Panc1 (cell line): ENCODE measurements around the gene INSIG2.

Experiments used
- POLR2AphosphoS5 ChIP-seq: IDR thresholded peaks from 2 replicates; pipeline ENCODE4 v1.6.1; 2012; ENCODE audit warnings: mild to moderate bottlenecking, low read depth, low read length, moderate library complexity
- SIN3A ChIP-seq: IDR thresholded peaks from 2 replicates; pipeline ENCODE4 v1.6.1; 2012; ENCODE audit warnings: low read depth, mild to moderate bottlenecking, low read length, moderate library complexity, borderline replicate concordance; ENCODE audit not compliant: insufficient read depth
- TCF7L2 ChIP-seq: IDR thresholded peaks from 2 replicates; pipeline ENCODE4 v1.6.1; 2011; ENCODE audit warnings: mild to moderate bottlenecking, low read depth, low read length, inconsistent platforms
- TF ChIP-seq, protein P1 (sequence below): fragments of 450-650 bp; IDR thresholded peaks from 2 replicates; pipeline ENCODE4 v1.5.1; 2017; ENCODE audit warnings: mild to moderate bottlenecking
- TF ChIP-seq, protein P2 (sequence below), 2 experiments: IDR thresholded peaks; 2 replicates each; pipeline ENCODE4 v1.6.1; 2011 to 2012; ENCODE audit warnings: low read depth in 2 of 2, control low read depth in 1 of 2, low read length in 1 of 2, mild to moderate bottlenecking in 1 of 2, moderate library complexity in 1 of 2; ENCODE audit not compliant: insufficient read depth in 1 of 2

- TF ChIP-seq POLR2AphosphoS5 (no peak), TCF7L2 (no peak), SIN3A (no peak)
- TF ChIP-seq, protein P1, sequence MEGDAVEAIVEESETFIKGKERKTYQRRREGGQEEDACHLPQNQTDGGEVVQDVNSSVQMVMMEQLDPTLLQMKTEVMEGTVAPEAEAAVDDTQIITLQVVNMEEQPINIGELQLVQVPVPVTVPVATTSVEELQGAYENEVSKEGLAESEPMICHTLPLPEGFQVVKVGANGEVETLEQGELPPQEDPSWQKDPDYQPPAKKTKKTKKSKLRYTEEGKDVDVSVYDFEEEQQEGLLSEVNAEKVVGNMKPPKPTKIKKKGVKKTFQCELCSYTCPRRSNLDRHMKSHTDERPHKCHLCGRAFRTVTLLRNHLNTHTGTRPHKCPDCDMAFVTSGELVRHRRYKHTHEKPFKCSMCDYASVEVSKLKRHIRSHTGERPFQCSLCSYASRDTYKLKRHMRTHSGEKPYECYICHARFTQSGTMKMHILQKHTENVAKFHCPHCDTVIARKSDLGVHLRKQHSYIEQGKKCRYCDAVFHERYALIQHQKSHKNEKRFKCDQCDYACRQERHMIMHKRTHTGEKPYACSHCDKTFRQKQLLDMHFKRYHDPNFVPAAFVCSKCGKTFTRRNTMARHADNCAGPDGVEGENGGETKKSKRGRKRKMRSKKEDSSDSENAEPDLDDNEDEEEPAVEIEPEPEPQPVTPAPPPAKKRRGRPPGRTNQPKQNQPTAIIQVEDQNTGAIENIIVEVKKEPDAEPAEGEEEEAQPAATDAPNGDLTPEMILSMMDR = no peak
- TF ChIP-seq, protein P2, sequence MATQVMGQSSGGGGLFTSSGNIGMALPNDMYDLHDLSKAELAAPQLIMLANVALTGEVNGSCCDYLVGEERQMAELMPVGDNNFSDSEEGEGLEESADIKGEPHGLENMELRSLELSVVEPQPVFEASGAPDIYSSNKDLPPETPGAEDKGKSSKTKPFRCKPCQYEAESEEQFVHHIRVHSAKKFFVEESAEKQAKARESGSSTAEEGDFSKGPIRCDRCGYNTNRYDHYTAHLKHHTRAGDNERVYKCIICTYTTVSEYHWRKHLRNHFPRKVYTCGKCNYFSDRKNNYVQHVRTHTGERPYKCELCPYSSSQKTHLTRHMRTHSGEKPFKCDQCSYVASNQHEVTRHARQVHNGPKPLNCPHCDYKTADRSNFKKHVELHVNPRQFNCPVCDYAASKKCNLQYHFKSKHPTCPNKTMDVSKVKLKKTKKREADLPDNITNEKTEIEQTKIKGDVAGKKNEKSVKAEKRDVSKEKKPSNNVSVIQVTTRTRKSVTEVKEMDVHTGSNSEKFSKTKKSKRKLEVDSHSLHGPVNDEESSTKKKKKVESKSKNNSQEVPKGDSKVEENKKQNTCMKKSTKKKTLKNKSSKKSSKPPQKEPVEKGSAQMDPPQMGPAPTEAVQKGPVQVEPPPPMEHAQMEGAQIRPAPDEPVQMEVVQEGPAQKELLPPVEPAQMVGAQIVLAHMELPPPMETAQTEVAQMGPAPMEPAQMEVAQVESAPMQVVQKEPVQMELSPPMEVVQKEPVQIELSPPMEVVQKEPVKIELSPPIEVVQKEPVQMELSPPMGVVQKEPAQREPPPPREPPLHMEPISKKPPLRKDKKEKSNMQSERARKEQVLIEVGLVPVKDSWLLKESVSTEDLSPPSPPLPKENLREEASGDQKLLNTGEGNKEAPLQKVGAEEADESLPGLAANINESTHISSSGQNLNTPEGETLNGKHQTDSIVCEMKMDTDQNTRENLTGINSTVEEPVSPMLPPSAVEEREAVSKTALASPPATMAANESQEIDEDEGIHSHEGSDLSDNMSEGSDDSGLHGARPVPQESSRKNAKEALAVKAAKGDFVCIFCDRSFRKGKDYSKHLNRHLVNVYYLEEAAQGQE (IDR thresholded peaks at IDR 0.05; ENCODE audit: insufficient read depth in 1 of 2, low read depth in 2 of 2, low read length in 1 of 2) = no peak
These were observed 22.3 kb upstream of the INSIG2 start for GRCh38 chr2:118065921-118066511.
